A549 (cell line): ENCODE results near the gene PAPPA. TPM values are rescaled to one million over a fixed set of nuclear protein-coding genes. Genes with fewer than 3 reads are reported as not detected.
A peak's percentile ranks its signal among the peaks of the same experiment; 100 is the strongest.

Experiments used
- ATAC-seq, 2 experiments: fragments of 200-7000 bp in 1 of 2; fragments of >200 bp in 1 of 2; cut with Nextera tagmentation in 1 of 2; cut with Tn5 transposase in 1 of 2; 3 replicates each; pipeline versions ENCODE4 v1.8.0 to v1.9.1; 2018 to 2020; ENCODE audit warnings: mild to moderate bottlenecking in 1 of 2, moderate library complexity in 1 of 2
- CTCF ChIA-PET: fragments of 300-600 bp; sonication (Branson Sonifier 250); formaldehyde crosslinking; extraction: SDS; loops from one replicate; lab custom pipeline; 2021; ENCODE audit warnings: antibody characterized with exemption, inconsistent platforms; lab: Yijun Ruan, JAX
- POLR2A ChIA-PET: fragments of 350-600 bp; formaldehyde crosslinking; extraction: SDS; loops from one replicate; lab custom pipeline; 2021; ENCODE audit warnings: antibody characterized with exemption, inconsistent platforms; lab: Yijun Ruan, JAX
- DNase-seq, 2 experiments: peaks; one replicate each; pipeline versions ENCODE4 v3.0.0 to v3.0.0-alpha.2; 2011 to 2016; ENCODE audit warnings: low read depth in 1 of 2, low spot score in 1 of 2
- FAIRE-seq: peaks from 2 replicates; lab custom pipeline; 2011; peaks lifted over from hg19 to GRCh38; lab: Jason Lieb, UNC
- H3K27ac ChIP-seq, 2 experiments: fragments of >200 bp; sonication (Bioruptor Twin); formaldehyde crosslinking; 3 replicates each; pipeline ENCODE4 v1.5.1; 2016 to 2017
- H3K4me1 ChIP-seq: fragments of >200 bp; sonication (Bioruptor Twin); formaldehyde crosslinking; 3 replicates; pipeline ENCODE4 v1.6.1; 2016
- H3K4me2 ChIP-seq: fragments of >200 bp; sonication (Bioruptor Twin); formaldehyde crosslinking; 3 replicates; pipeline ENCODE4 v1.6.1; 2016
- H3K4me3 ChIP-seq: fragments of >200 bp; sonication (Bioruptor Twin); formaldehyde crosslinking; 3 replicates; pipeline ENCODE4 v1.5.1; 2016
- H3K9me3 ChIP-seq: fragments of >200 bp; sonication (Bioruptor Twin); formaldehyde crosslinking; 3 replicates; pipeline ENCODE4 v1.6.1; 2016
- CEBPB ChIP-seq, 2 experiments: fragments of >200 bp in 1 of 2; sonication (Bioruptor Twin) in 1 of 2; formaldehyde crosslinking in 1 of 2; IDR thresholded peaks; 2 replicates each; pipeline ENCODE4 v1.6.1; 2012 to 2016
- CHD2 ChIP-seq: fragments of 150-350 bp; IDR thresholded peaks from 2 replicates; pipeline ENCODE4 v1.6.1; 2014; ENCODE audit warnings: low read length; ENCODE audit not compliant: partially characterized antibody
- EP300 ChIP-seq, 2 experiments: fragments of >200 bp; sonication (Bioruptor Twin); formaldehyde crosslinking; IDR thresholded peaks; 2 replicates in 1 of 2; 3 replicates in 1 of 2; pipeline ENCODE4 v1.6.1; 2016 to 2017
- ESRRA ChIP-seq: fragments of 150-350 bp; IDR thresholded peaks from 2 replicates; pipeline ENCODE4 v1.6.1; 2014; ENCODE audit warnings: mild to moderate bottlenecking, low read length, borderline replicate concordance
- FOSB ChIP-seq: fragments of 250-450 bp; sonication (Bioruptor Pico); IDR thresholded peaks from 2 replicates; pipeline ENCODE4 v1.5.0; 2020; ENCODE audit warnings: mild to moderate bottlenecking, moderate library complexity
- FOSL2 ChIP-seq, 2 experiments: fragments of 450-650 bp in 1 of 2; fragments of >200 bp in 1 of 2; sonication (Bioruptor Twin) in 1 of 2; formaldehyde crosslinking; IDR thresholded peaks; 2 replicates each; pipeline versions ENCODE4 v1.5.0 to v1.6.1; 2016 to 2020; ENCODE audit warnings: mild to moderate bottlenecking in 1 of 2, moderate library complexity in 1 of 2
- FOXS1 ChIP-seq: fragments of 250-450 bp; sonication (Bioruptor Pico); IDR thresholded peaks from 2 replicates; pipeline ENCODE4 v1.5.0; 2020; ENCODE audit warnings: mild to moderate bottlenecking, moderate library complexity
- GATA3 ChIP-seq: IDR thresholded peaks from 2 replicates; pipeline ENCODE4 v1.6.1; 2012; ENCODE audit warnings: borderline replicate concordance
- JUN ChIP-seq, 2 experiments: fragments of >200 bp; sonication (Bioruptor Twin); formaldehyde crosslinking; IDR thresholded peaks; 2 replicates in 1 of 2; 3 replicates in 1 of 2; pipeline ENCODE4 v1.6.1; 2016 to 2017
- KDM1A ChIP-seq: fragments of 200-600 bp; sonication (generic); IDR thresholded peaks from 2 replicates; pipeline ENCODE4 v1.6.1; 2016; ENCODE audit warnings: low read depth, mild to moderate bottlenecking
- MYC ChIP-seq: IDR thresholded peaks from 2 replicates; pipeline ENCODE4 v1.6.1; 2012; ENCODE audit warnings: mild to moderate bottlenecking, inconsistent platforms, low read length, improper control_type of control experiment, borderline replicate concordance
- NPAS2 ChIP-seq: fragments of 250-450 bp; sonication (Bioruptor Pico); IDR thresholded peaks from 2 replicates; pipeline ENCODE4 v1.8.0; 2022; ENCODE audit warnings: mild to moderate bottlenecking, moderate library complexity, borderline replicate concordance
- POLR2A ChIP-seq: IDR thresholded peaks from 2 replicates; pipeline ENCODE4 v1.6.1; 2012; ENCODE audit warnings: mild to moderate bottlenecking, low read length
- RAD21 ChIP-seq, 2 experiments: fragments of >200 bp in 1 of 2; sonication (Bioruptor Twin) in 1 of 2; formaldehyde crosslinking in 1 of 2; IDR thresholded peaks in 1 of 2; conservative IDR thresholded peaks in 1 of 2; 2 replicates in 1 of 2; 3 replicates in 1 of 2; pipeline ENCODE4 v1.6.1; 2012 to 2018; ENCODE audit warnings: inconsistent platforms in 1 of 2
- RARB ChIP-seq: fragments of 250-450 bp; sonication (Bioruptor Pico); IDR thresholded peaks from 2 replicates; pipeline ENCODE4 v1.8.0; 2021; ENCODE audit warnings: mild to moderate bottlenecking, moderate library complexity
- RCOR1 ChIP-seq: fragments of 150-350 bp; IDR thresholded peaks from 2 replicates; pipeline ENCODE4 v1.6.1; 2014; ENCODE audit warnings: antibody characterized with exemption, low read length, low read depth
- ZC3H11A ChIP-seq: fragments of 450-650 bp; IDR thresholded peaks from 2 replicates; pipeline ENCODE4 v1.6.1; 2014; ENCODE audit warnings: antibody characterized with exemption, mild to moderate bottlenecking
- WGBS: methylation state at CpG from one replicate; pipeline ENCODE4 v1.1.6; 2017; ENCODE audit errors: missing lambda C conversion rate; 5-methylcytosine and 5-hydroxymethylcytosine counted together
- polyA plus RNA-seq, 4 experiments: library from polyadenylated mRNA; depleted of rRNA in 3 of 4; stranded (reverse); fragments of >200 nt; fragmentation: RNase III in 1 of 4; extraction: RNeasy Plus Mini Kit Qiagen cat#74134 plus additional on column Dnase treatment in 1 of 4; gene quantifications; 2 replicates in 3 of 4; 3 replicates in 1 of 4; pipeline ENCODE4 v1.2.3, GENCODE V29; 2011 to 2017
- TF ChIP-seq, protein P1 (sequence below): fragments of 200-600 bp; sonication (generic); IDR thresholded peaks from 2 replicates; pipeline ENCODE4 v1.6.1; 2016; ENCODE audit warnings: antibody characterized with exemption, mild to moderate bottlenecking, moderate library complexity
- TF ChIP-seq, protein P2 (sequence below): IDR thresholded peaks from 2 replicates; pipeline ENCODE4 v1.6.1; 2012

Gene PAPPA
- polyA plus RNA-seq, 2 of the 4 experiments (the other 2 are of a cell fraction), result 40.0 to 127 TPM

DNA sequence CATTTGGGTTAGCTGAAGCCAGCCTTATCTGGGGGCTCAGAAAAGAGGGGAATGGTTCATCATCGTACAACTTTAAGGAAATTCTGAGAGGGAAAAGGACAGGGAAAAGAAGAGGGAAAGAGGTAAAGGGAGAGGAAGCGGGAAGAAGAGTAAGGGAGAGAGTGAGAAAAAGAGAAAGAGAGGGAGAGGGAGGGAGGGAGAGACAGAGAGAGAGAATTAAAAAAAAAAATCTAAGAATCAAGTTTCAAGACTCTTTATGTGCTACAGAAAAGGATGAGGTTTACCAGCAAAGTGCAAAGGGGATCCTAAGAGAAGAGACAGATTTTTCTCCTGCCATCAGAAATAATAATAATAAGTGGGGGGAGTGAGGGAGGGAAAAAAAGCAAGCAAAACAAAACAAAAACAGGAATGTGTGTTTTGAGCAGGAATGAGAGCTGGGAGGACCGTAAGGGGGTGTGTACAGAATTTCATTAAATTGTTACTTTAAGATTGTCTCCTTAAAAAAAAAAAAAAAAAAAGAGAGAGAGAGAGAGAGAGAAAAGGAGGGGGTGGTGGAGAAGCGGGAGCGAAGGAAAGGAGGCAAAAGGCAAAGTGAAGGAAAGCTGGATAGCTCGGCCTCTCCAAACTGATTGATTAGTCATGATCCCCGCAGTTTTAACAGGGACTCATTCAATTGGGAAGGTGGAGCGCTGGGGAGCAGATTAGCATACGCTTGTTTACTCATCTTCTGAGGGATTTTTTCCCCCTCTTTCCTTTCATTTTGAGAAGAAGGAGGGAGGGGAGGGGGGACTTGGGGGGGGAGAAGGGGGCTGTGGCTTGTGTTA, 438 bp upstream of the PAPPA start (continued):
- TF ChIP-seq MYC (no peak), NPAS2 (no peak), EP300 (IDR thresholded peaks at IDR 0.05) (peak; percentile 23 to 38; a peak in 1 of 5 replicates), CHD2 (no peak), ZC3H11A (no peak), FOXS1 (CRISPR knock-in tag) (no peak), ESRRA (no peak)
- TF ChIP-seq, protein P1, sequence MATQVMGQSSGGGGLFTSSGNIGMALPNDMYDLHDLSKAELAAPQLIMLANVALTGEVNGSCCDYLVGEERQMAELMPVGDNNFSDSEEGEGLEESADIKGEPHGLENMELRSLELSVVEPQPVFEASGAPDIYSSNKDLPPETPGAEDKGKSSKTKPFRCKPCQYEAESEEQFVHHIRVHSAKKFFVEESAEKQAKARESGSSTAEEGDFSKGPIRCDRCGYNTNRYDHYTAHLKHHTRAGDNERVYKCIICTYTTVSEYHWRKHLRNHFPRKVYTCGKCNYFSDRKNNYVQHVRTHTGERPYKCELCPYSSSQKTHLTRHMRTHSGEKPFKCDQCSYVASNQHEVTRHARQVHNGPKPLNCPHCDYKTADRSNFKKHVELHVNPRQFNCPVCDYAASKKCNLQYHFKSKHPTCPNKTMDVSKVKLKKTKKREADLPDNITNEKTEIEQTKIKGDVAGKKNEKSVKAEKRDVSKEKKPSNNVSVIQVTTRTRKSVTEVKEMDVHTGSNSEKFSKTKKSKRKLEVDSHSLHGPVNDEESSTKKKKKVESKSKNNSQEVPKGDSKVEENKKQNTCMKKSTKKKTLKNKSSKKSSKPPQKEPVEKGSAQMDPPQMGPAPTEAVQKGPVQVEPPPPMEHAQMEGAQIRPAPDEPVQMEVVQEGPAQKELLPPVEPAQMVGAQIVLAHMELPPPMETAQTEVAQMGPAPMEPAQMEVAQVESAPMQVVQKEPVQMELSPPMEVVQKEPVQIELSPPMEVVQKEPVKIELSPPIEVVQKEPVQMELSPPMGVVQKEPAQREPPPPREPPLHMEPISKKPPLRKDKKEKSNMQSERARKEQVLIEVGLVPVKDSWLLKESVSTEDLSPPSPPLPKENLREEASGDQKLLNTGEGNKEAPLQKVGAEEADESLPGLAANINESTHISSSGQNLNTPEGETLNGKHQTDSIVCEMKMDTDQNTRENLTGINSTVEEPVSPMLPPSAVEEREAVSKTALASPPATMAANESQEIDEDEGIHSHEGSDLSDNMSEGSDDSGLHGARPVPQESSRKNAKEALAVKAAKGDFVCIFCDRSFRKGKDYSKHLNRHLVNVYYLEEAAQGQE, result no peak

DNA sequence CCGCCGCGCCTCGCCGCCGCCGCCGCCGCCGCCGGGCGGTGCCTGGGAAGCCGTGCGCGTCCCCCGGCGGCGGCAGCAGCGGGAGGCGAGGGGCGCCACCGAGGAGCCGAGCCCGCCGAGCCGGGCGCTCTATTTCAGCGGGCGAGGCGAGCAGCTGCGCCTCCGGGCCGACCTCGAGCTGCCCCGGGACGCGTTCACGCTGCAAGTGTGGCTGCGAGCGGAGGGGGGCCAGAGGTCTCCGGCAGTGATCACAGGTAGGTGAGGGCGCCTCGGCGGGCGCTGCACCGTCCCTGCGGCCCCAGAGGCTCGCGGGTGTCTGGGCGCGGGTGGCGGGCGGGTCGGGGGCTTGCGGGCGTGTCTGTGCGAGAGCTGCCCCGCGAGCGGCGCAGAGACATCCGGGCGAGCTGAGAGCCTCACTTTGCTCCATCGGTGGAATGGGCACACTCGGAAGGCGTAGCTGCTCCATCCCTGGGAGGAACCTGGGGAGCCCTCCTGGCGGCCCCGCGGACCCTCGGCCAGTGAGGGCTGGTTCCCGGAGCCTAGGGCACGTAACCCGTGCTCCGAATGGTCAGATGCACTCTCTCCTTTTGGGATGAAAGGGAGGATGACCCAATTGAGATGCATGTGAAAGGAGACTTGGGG, 864 bp downstream of the PAPPA start:
- TF ChIP-seq, protein P2, sequence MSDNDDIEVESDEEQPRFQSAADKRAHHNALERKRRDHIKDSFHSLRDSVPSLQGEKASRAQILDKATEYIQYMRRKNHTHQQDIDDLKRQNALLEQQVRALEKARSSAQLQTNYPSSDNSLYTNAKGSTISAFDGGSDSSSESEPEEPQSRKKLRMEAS, result peak; percentile 38
- TF ChIP-seq POLR2A (peak; percentile 26), JUN (IDR thresholded peaks at IDR 0.05) (peak in 1 of 2 experiments; percentile 5; a peak in 1 of 5 replicates), RCOR1 (no peak), KDM1A (peak; percentile 64; the same call in 1 of the 2 replicates), RAD21 (conservative IDR thresholded peaks at IDR 0.05 in 1 of 2, IDR thresholded peaks at IDR 0.05 in 1 of 2) (peak in 1 of 2 experiments; percentile 20; a peak in 1 of 5 replicates), CEBPB (IDR thresholded peaks at IDR 0.05) (no peak), FOSB (CRISPR knock-in tag) (0 out of 2 replicates have a peak, but pooled peaks have one; percentile 51)
- ATAC-seq (peak; percentile 10 to 15), FAIRE-seq (no peak), DNase-seq (no peak)
- no peaks in the 10 kb centered on the region for H3K9me3 ChIP-seq
- WGBS, result 4% methylated on average over 11 of the region's 74 CpGs
- CTCF ChIA-PET, result interaction anchor here (0.7 to 7.2 kb wide), 7 partner anchors 14 to 562 kb away, joined by 3 to 58 read pairs (median 3); no protein-coding TSS in a partner anchor
- peak overlapping the region; percentile 87 for H3K4me3 ChIP-seq
- peak overlapping the region; percentile 99 to 100 for H3K27ac ChIP-seq
- POLR2A ChIA-PET, result interaction anchor here (0.6 to 9.6 kb wide), 15 partner anchors 10 to 564 kb away, joined by 3 to 361 read pairs (median 13); no protein-coding TSS in a partner anchor
- peaks cover 57% of the 10 kb centered on the region for H3K4me1 ChIP-seq
- peak overlapping the region; percentile 96 for H3K4me2 ChIP-seq

DNA sequence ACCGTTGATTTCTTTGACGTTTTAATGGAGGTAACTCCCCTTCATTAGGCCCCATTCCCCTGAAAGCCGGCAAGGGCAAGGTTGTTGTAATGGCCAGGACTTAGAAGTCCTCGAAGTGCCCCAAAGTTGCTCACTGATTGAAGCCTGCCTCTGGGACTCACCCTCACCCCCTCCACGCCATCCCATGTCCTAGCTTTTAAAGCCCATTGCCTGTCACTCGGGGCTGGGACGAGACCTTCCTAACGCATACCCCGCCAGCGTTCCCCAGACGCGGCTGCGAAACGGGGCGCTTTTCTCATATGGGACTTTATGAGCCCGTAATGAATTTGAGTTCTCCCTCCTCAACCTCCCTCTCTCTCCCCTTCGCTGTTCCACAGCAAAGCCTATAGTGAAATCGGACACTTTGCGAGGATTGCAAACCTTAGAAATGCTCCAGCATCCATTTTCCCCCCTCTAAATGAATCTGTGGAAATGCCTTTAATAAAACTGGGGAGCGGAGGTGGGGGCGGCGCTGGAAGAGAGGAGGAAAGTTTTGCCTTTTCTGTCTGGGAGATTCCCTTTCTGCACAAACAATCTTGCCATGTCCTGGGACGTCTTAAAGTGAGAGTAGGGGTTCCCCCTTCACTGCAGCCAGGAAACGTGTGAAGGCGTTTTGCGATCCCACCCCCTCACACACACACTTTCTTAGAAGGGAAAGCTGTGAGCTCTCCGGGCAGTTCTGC, 1.5 kb downstream of the PAPPA start:
- DNase-seq, result peak in 1 of 2 experiments; percentile 77
- TF ChIP-seq RARB (CRISPR knock-in tag) (peak; percentile 59), FOSL2 (IDR thresholded peaks at IDR 0.05) (no peak), FOSL2 (CRISPR knock-in tag; IDR thresholded peaks at IDR 0.05) (peak; percentile 12; the same call in 1 of the 2 replicates), ZC3H11A (no peak), JUN (IDR thresholded peaks at IDR 0.05) (peak in 1 of 2 experiments; percentile 72; a peak in 3 of 5 replicates), GATA3 (0 out of 2 replicates have a peak, but pooled peaks have one; percentile 23)
- H3K9me3 ChIP-seq, result no peaks in the 10 kb centered on the region
- 1% methylated on average over 27 of the region's 27 CpGs for WGBS
- ChIA-PET POLR2A (interaction anchor here (0.6 to 9.6 kb wide), 11 partner anchors 9 to 564 kb away, joined by 3 to 361 read pairs (median 8); no protein-coding TSS in a partner anchor), CTCF (interaction anchor here (0.6 to 7.2 kb wide), 8 partner anchors 14 to 563 kb away, joined by 3 to 58 read pairs (median 3); no protein-coding TSS in a partner anchor)
- FAIRE-seq, result no peak
- peaks cover 57% of the 10 kb centered on the region for H3K4me1 ChIP-seq
- peak overlapping the region; percentile 87 for H3K4me3 ChIP-seq
- peak in 1 of 2 experiments; percentile 47; a peak in 3 of 6 replicates for ATAC-seq
- H3K4me2 ChIP-seq, result peak overlapping the region; percentile 96
- peak overlapping the region; percentile 99 to 100 for H3K27ac ChIP-seq
